ENCODE measurements around the gene CCDC97.

DNA sequence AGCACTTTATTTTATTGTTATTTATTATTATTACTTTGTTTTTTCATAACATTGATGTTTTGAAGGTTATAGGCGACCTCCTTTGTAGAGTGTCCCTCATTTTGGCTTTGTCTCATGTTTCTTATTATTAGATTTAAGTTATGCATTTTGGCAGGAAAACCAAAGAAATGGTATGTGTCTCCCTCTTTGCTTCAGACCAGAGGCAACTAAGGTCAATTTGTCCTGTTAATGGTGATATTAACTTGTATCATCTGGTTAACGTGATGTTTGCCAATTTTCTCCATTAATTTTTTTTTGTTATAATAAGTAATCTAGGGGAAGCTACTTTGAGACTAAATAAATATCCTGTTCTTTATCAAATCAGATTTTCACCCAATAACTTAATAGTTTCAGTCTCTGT, 62.5 kb downstream of the CCDC97 start:
- TF ChIP-seq, protein P1, sequence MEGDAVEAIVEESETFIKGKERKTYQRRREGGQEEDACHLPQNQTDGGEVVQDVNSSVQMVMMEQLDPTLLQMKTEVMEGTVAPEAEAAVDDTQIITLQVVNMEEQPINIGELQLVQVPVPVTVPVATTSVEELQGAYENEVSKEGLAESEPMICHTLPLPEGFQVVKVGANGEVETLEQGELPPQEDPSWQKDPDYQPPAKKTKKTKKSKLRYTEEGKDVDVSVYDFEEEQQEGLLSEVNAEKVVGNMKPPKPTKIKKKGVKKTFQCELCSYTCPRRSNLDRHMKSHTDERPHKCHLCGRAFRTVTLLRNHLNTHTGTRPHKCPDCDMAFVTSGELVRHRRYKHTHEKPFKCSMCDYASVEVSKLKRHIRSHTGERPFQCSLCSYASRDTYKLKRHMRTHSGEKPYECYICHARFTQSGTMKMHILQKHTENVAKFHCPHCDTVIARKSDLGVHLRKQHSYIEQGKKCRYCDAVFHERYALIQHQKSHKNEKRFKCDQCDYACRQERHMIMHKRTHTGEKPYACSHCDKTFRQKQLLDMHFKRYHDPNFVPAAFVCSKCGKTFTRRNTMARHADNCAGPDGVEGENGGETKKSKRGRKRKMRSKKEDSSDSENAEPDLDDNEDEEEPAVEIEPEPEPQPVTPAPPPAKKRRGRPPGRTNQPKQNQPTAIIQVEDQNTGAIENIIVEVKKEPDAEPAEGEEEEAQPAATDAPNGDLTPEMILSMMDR (IDR thresholded peaks at IDR 0.05), result no peak
- TF ChIP-seq POLR2A (IDR thresholded peaks at IDR 0.05), result no peak
